ENCODE measurements around the gene OR5AL1.

The OR5AL1 gene

GRCh38 chr11:56412396-56412795 lies at the start of gene OR5AL1:
TSS of gene OR5AL1 (plus strand) at chr11:56412696.
- no peak within 1 kb of the TSS for H3K4me3 ChIP-seq (ENCODE audit: low read length, poor library complexity, severe bottlenecking)
- no peaks in the 10 kb centered on the region for H3K79me2 ChIP-seq (ENCODE audit: insufficient read depth, low read length)
- no peak within 1 kb of the TSS for H3K9ac ChIP-seq (ENCODE audit: low read depth, low read length, poor library complexity, severe bottlenecking)
- no peaks in the 10 kb centered on the region for H4K20me1 ChIP-seq (ENCODE audit: insufficient read depth, low read length, poor library complexity, severe bottlenecking)
- no peak within 1 kb of the TSS for H3K4me2 ChIP-seq (ENCODE audit: low read depth, low read length, poor library complexity, severe bottlenecking)
- H3K9me3 ChIP-seq (ENCODE audit: insufficient read depth, low read depth, low read length), result no peaks in the 10 kb centered on the region
- H3F3A ChIP-seq (ENCODE audit: low read depth), result no peaks in the 10 kb centered on the region
- TF ChIP-seq EZH2phosphoT487 (IDR thresholded peaks at IDR 0.05; ENCODE audit: borderline replicate concordance), result no peak
- TF ChIP-seq CTCF (conservative IDR thresholded peaks at IDR 0.05; ENCODE audit: low read length), result no peak
- no peaks in the 10 kb centered on the region for H3K4me1 ChIP-seq (ENCODE audit: insufficient read depth, low read length, poor library complexity, severe bottlenecking)
- no peaks in the 10 kb centered on the region for H3K9me2 ChIP-seq (replicated peaks; ENCODE audit: low read depth, low read length)
- no peak within 1 kb of the TSS for H2AFZ ChIP-seq (ENCODE audit: low read length)
- no peaks in the 10 kb centered on the region for H3K36me3 ChIP-seq (ENCODE audit: insufficient read depth, low read length)
- H3K27me3 ChIP-seq (ENCODE audit: insufficient read depth, low read length, poor library complexity, severe bottlenecking), result no peaks in the 10 kb centered on the region

- 0 out of 2 replicates have a peak, but pooled peaks cover 3% of the 10 kb centered on the region for H3K9me2 ChIP-seq (replicated peaks; ENCODE audit: low read depth, low read length)
- H3K36me3 ChIP-seq (ENCODE audit: insufficient read depth, low read length), result no peaks in the 10 kb centered on the region
- H3K9ac ChIP-seq (ENCODE audit: low read depth, low read length, poor library complexity, severe bottlenecking), result no peak within 1 kb of the TSS
- H3K4me2 ChIP-seq (ENCODE audit: low read depth, low read length, poor library complexity, severe bottlenecking), result no peak within 1 kb of the TSS
- H3K9me3 ChIP-seq (ENCODE audit: insufficient read depth, low read depth, low read length), result no peaks in the 10 kb centered on the region
- no peak within 1 kb of the TSS for H2AFZ ChIP-seq (ENCODE audit: low read length)
- no peak for TF ChIP-seq EZH2phosphoT487 (IDR thresholded peaks at IDR 0.05; ENCODE audit: borderline replicate concordance)
- TF ChIP-seq CTCF (conservative IDR thresholded peaks at IDR 0.05; ENCODE audit: low read length), result no peak
- no peaks in the 10 kb centered on the region for H3F3A ChIP-seq (ENCODE audit: low read depth)
- H3K4me3 ChIP-seq (ENCODE audit: low read length, poor library complexity, severe bottlenecking), result no peak within 1 kb of the TSS
- H3K4me1 ChIP-seq (ENCODE audit: insufficient read depth, low read length, poor library complexity, severe bottlenecking), result no peaks in the 10 kb centered on the region
- no peaks in the 10 kb centered on the region for H3K79me2 ChIP-seq (ENCODE audit: insufficient read depth, low read length)
- no peaks in the 10 kb centered on the region for H3K27me3 ChIP-seq (ENCODE audit: insufficient read depth, low read length, poor library complexity, severe bottlenecking)
- no peaks in the 10 kb centered on the region for H4K20me1 ChIP-seq (ENCODE audit: insufficient read depth, low read length, poor library complexity, severe bottlenecking)
Observed at GRCh38 chr11:56375324-56375723, 37.2 kb upstream of the OR5AL1 start, which contains the start of gene OR8U1. TSS of gene OR8U1 (plus strand) at chr11:56375624. CDS start at chr11:56375624, 0 bp downstream.

- no peak overlapping the region for H2AFZ ChIP-seq (ENCODE audit: low read length)
Observed at GRCh38 chr11:56380120-56380519, 32.4 kb upstream of the OR5AL1 start.

More at GRCh38 chr11:56380120-56380519, 32.4 kb upstream of the OR5AL1 start:
- Histone ChIP-seq H4K20me1 (ENCODE audit: insufficient read depth, low read length, poor library complexity, severe bottlenecking) (no peaks in the 10 kb centered on the region), H3K36me3 (ENCODE audit: insufficient read depth, low read length) (no peaks in the 10 kb centered on the region), H3F3A (ENCODE audit: low read depth) (no peaks in the 10 kb centered on the region), H3K79me2 (ENCODE audit: insufficient read depth, low read length) (no peaks in the 10 kb centered on the region), H3K4me1 (ENCODE audit: insufficient read depth, low read length, poor library complexity, severe bottlenecking) (no peaks in the 10 kb centered on the region), H3K9me3 (ENCODE audit: insufficient read depth, low read depth, low read length) (no peaks in the 10 kb centered on the region), H3K9ac (ENCODE audit: low read depth, low read length, poor library complexity, severe bottlenecking) (no peak overlapping the region), H3K4me2 (ENCODE audit: low read depth, low read length, poor library complexity, severe bottlenecking) (no peak overlapping the region), H3K4me3 (ENCODE audit: low read length, poor library complexity, severe bottlenecking) (no peak overlapping the region), H3K9me2 (replicated peaks; ENCODE audit: low read depth, low read length) (no peaks in the 10 kb centered on the region), H3K27me3 (ENCODE audit: insufficient read depth, low read length, poor library complexity, severe bottlenecking) (no peaks in the 10 kb centered on the region)
- no peak for TF ChIP-seq CTCF (conservative IDR thresholded peaks at IDR 0.05; ENCODE audit: low read length)
- TF ChIP-seq EZH2phosphoT487 (IDR thresholded peaks at IDR 0.05; ENCODE audit: borderline replicate concordance), result no peak

All from Loucy (cell line).